H4 (cell line): ENCODE results near the gene BCL11B. TPM values are rescaled to one million over a fixed set of nuclear protein-coding genes. Genes with fewer than 3 reads are reported as not detected.

Experiments used
- DNase-seq: peaks from one replicate; pipeline ENCODE4 v3.0.0-alpha.2; 2015; ENCODE audit warnings: low spot score
- total RNA-seq: library from RNA; depleted of rRNA; stranded (reverse); fragments of >200 nt; shearing (Covaris generic); gene quantifications from 2 replicates; pipeline ENCODE4 v1.2.3, GENCODE V29; 2014; rRNA removed

BCL11B gene
- 0.90 and 1.4 TPM in 2 replicates for total RNA-seq

GRCh38 chr14:99271951-99272631 lies at the start of gene BCL11B:
Gene BCL11B, minus strand, starts transcription at chr14:99272197. Its CDS starts 979 bp downstream, at chr14:99271218.
- DNase-seq = peak; percentile 92

DNA sequence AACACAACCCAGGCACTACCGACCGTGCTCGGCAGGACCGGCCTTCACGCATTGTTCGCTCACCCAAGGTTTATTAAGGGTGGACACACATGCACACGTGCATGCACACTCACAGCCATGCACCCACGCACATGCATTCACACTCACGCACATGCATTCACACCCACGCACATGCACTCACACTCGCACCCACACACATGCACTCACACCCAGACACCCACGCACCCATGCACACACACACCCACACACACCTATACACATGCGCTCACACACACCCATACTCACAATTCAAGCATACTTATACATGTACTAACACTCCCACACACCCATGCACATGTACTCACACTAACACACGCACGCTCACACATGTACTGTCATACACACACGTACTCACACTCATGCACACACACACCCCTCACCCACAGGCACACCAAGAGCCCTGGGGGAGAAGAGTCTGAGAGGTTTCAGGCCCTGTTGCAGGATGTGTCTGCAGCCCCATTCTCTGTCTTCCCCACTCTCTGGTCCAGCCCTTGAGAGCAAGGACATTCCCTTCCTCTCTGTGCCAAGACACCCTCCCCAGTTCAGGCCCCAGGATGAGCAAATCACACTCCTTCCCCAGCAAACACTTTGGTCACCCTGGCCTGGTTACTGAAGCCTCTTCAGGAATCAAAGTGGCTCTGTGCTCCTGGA lies 49.4 kb upstream of the BCL11B start:
- DNase-seq = no peak

DNA sequence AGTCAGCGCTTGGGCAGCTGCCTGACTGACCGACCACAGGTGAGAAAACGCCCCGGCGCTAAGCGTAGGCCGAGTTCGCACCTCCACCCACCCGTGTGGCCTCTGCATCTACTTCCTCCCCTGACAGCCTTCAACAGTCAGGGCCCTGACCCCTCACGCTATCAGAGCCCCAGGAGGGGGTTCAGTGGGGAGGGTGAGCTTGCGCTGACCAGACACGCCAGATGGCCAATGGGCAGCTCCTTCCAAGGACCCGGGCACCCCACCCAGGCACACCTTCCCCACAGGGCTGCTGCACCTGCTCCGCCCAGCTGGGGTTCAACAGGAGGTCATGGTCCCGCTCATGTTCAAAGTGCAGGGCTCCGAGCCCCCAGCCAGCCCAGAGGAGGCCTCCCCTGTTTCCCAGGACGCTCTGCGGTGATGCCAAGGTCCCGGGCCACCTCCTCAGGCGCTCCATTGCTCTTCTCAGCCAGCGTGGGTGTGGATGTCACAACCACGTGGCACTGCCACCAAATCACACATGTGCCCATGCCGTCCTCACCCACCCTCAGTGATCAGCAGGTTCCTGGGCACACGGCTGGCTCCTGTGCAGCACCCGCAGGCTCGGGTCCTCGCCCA lies 48.7 kb upstream of the BCL11B start:
- DNase-seq = no peak

DNA sequence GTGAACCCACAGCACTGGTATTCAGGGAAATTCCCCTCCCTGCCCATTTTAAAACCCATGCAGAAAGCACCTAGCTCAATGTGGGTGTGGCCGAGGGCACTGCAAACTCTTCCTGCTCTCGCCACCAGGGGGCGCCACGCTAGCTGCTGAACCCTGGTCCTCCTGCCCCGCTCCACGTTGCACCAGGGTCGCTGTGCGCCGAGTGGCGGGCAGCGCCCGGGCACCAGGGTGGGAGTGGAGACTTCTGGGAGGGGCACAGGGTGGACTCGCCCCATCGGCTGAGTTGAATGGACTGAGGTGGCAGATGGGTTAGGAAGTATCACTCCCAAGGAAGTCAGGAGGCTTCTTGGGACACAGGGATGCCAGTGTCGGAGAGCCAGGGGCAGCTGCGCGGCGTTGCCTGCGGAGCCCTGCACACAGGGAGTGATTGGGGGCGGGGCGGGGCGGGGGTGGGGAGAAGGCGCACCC lies 48.1 kb upstream of the BCL11B start:
- peak; percentile 49 for DNase-seq

- DNase-seq = no peak
Measured at GRCh38 chr14:99318959-99319295, 46.9 kb upstream of the BCL11B start.

- no peak for DNase-seq
Measured at GRCh38 chr14:99318091-99318958, 46.3 kb upstream of the BCL11B start.

DNA sequence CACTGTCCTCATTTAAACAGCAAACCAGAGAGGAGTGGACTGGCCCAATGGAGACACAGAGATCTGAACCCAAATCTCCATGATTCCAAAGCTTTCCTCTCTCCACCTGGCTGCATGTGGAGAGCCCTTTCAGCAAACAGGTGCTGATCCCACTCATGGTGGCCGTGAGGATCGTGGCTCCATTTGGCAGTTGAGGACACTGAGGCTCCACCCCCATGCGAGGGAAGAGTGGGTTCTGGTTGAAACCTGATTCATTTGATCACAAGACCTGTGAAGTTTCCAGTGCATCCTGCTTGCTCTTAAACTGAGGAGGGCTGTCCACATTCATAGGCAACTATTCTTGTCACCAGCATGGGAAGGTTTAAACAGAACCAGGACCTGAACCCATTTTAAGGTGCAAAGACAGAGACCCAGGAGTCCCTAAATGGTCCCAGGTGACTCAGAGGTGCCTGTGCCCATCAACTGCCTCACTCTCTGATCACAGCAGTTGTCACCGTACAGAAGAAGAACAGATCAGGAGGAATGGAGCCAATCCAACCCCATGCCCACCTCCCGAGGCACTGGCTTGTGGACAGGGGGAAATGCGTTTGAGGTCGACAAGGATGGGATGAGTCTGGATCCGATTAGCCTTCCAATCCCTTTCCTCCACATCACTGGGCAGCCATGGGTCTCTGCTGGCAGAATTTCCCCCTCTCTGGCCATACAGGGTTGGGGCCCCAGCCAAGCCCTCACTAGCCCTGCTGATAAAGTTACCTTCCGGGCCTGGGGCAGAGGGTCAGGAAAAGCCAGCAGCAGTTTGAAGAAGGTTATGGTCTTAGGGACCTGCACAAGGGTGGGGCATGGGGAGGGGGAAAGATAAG lies 45.5 kb upstream of the BCL11B start:
- DNase-seq = no peak

DNA sequence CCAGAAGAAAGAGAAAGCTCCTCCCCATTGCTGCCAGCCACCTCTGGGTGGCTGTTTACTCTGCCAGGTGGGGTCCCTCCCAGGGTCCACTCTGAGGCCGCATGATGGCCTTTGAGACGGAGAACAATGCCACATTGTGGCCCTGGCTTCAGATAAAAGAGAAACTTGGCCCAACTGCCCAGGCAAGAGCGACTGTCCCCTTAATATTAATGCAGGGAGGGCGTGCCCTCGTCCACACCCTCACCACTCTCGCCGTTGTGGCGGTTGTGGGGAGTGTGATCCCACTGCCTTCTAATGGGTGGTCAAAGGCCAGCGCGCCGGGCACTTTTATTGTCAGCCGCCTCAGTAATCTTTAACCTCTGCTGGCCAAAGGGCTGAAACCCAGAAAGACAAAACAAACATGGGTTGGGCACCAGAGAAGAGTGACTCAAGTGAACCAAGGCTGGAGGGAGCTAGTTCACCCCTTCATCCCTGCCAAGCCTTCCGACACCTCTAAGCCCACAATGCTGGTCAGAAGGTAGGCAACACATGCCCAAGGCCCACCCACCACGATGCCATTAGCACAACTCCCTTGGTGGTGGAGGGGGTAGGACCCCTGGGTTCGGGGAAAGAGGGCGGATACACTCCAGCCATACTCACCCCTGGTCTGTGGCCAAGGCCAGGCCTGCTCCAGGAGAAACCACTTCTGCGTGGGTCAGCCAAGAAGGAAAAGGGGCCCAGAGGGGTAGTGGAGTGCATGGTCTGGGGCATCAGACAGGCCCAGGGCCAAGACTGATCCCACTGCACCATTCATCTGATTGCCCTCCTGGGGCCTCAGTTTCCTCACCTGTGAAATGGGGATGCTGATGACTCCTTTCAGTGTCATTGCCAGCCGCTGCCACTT lies 44.5 kb upstream of the BCL11B start:
- no peak for DNase-seq

DNA sequence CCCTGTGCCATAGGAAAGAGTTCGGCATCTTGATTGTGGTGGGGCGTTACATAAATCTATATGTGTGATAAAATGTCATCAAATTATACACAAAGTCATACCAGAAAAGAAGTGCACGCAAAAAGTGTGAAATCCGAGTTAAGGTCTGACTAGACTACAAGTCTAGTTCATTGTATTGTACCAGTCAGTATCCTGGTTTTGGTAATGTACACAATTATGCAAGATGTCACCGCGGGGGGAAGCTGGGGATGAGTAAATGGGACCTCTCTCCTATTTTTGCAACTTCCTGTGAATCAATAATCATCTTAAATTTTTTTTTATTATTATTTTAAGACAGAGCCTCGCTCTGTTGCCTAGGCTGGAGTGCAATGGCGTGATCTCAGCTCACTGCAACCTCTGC lies 43.2 kb upstream of the BCL11B start:
- DNase-seq = no peak

GRCh38 chr14:99314623-99315022 lies 42.6 kb upstream of the BCL11B start:
- no peak for DNase-seq

DNA sequence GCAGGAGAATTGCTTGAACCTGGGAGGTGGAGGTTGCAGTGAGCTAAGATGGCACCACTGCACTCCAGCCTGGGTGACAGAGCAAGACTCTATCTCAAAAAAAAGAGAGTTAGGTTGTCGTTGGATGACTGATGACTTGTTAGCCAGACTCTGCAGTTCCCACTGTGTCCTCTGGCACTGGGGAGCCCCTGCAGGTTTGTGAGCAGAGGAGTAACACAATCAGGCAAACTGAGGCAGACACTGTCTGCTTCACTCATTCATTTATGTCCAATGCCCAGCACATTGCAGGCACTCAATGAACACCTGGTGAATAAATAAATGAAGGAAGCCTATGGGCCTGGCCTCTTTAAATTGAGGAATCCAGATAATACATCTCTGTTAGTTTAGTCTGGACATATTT lies 41.2 kb upstream of the BCL11B start:
- no peak for DNase-seq

DNA sequence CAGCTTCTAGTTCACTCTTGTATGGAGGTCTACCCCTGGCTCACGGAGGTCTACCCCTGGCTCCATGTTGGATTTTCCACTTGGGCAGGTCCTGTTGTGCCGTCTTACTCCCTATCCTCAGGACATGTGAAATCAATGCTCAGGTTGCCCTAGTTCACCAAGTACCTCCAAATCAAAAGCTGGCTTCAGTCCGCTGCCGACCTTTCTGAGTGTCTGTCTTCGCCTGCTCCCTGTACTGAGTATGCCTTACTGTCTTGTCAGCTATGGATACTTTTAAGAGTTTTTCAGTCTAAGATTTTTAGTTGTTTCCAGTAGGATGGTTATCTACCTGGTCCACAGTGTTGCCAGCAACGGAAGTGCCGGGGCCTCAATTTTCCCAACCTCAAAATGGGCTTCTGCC lies 40.1 kb upstream of the BCL11B start:
- DNase-seq = no peak

DNA sequence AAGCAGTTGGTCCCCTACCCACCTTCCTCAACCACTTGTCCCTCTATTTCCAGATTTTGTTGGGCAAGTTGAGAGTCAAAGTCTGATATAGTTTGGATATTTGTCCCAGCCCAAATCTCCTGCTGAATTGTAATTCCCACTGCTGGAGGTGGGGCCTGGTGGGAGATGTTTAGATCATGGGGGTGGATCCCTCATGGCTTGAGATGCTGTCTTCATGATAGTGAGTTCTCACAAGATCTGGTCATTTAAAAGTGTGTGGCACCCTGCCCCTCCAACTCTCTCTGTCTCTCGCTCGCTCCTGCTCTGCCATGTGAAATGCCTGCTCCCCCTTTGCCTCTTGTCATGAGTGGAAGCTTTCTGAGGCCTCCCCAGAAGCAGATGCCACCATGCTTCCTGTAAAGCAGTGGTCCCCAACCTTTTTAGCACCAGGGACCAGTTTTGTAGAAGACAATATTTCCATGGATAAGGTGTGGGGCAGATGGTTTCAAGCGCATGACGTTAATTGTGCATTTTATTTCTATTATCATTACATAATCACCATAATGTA lies 37.3 kb upstream of the BCL11B start:
- DNase-seq = no peak

- no peak for DNase-seq
Measured at GRCh38 chr14:99304208-99304607, 32.2 kb upstream of the BCL11B start.

GRCh38 chr14:99300190-99300589 lies 28.2 kb upstream of the BCL11B start:
- no peak for DNase-seq

GRCh38 chr14:99296517-99296916 lies 24.5 kb upstream of the BCL11B start:
- DNase-seq = no peak

DNA sequence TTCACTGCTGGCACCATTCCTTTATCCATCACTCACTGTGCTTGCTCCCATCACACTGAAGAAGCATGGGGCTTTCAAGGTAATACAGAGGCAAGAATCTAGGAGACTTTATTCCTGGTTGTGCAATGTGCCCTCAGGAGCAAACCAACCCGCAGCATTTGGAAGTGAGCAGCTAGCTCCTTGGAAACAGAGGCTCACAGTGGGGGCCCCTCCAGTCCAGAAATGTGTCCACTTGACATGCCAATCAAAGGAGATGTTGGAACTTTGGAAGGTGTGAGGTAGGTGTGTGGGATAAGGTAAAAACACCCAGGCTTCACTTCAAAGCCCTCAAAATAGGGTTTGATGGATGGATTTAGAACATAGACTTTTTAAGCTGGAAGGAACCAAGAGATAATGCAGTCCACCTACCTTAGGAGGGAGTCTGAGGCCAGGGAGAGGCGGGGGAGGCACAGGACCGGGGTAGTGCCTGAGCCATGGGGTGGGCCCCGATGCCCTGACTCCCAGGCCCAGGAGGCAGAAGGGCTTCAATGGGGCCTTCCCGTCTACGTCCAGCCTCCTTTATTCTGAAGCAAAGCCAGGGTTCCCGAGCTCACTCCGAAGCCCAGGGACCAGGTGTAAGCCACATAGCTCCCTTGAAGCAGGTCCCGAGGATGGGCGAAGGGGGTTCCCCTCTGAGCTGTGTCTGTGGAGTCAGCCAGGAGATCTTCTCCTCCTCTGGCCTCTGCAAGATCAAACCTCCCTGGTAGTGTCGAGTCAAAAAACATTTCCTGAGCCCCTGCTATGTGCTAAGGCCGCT lies 17.6 kb upstream of the BCL11B start:
- DNase-seq = no peak

DNA sequence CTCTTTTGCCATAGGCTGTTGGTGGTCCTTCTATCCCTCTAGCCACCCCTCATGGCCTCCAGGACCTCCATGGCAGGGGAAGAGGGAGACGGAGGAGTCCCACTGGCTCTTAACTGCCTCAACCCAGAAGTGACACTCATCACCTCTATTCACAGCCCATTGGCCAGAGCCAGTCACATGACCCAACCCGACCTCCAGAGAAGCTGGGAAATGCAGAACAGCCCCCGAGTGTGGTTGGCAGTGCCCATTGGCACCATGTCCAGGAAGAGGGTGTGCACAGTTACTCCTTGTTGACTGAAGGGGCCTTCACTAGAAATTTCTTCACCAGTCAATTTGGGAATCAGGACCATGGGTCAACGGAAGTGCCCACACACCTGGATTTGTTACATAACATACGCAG lies 17.0 kb upstream of the BCL11B start:
- no peak for DNase-seq
